HepG2 (cell line): ENCODE results near the gene SHMT1. TPM values are rescaled to one million over a fixed set of nuclear protein-coding genes. Genes with fewer than 3 reads are reported as not detected.
A peak's percentile ranks its signal among the peaks of the same experiment; 100 is the strongest.

ENCODE experiments used
- AGO2 ChIP-seq: fragments of 200-400 bp; formaldehyde crosslinking; optimal IDR thresholded peaks from 2 replicates; pipeline ENCODE3; 2017; ENCODE audit warnings: mild to moderate bottlenecking, low read depth, low read length, moderate library complexity
- EEA1 ChIP-seq: sonication (generic); formaldehyde crosslinking; IDR thresholded peaks from 2 replicates; pipeline ENCODE4 v1.5.1; 2020; ENCODE audit warnings: mild to moderate bottlenecking, missing genetic modification reagents, borderline replicate concordance
- FIP1L1 ChIP-seq: fragments of 200-400 bp; formaldehyde crosslinking; IDR thresholded peaks from 2 replicates; pipeline ENCODE4 v1.6.1; 2018; ENCODE audit warnings: low read depth, mild to moderate bottlenecking, low read length, moderate library complexity, borderline replicate concordance; ENCODE audit not compliant: insufficient read depth
- MAFF ChIP-seq: IDR thresholded peaks from 2 replicates; pipeline ENCODE4 v1.6.1; 2011; ENCODE audit warnings: low read depth, low read length, improper control_type of control experiment
- MED8 ChIP-seq: sonication (generic); formaldehyde crosslinking; IDR thresholded peaks from 2 replicates; pipeline ENCODE4 v1.8.1; 2023; ENCODE audit warnings: mild to moderate bottlenecking, missing genetic modification reagents; ENCODE audit not compliant: insufficient replicate concordance
- MTF2 ChIP-seq: sonication (generic); formaldehyde crosslinking; IDR thresholded peaks from 2 replicates; pipeline ENCODE4 v1.5.0; 2020; ENCODE audit warnings: missing genetic modification reagents, borderline replicate concordance
- MYC ChIP-seq: sonication (generic); formaldehyde crosslinking; IDR thresholded peaks from 2 replicates; pipeline ENCODE4 v1.9.0; 2021; ENCODE audit warnings: missing genetic modification reagents, borderline replicate concordance
- RXRA ChIP-seq: sonication (generic); formaldehyde crosslinking; IDR thresholded peaks from 2 replicates; pipeline ENCODE4 v1.5.1; 2020; ENCODE audit warnings: missing genetic modification reagents
- SRSF4 ChIP-seq: fragments of 200-400 bp; formaldehyde crosslinking; IDR thresholded peaks from one replicate; pipeline ENCODE4 v1.6.1; 2018; ENCODE audit warnings: mild to moderate bottlenecking, low read depth, low read length, moderate library complexity; ENCODE audit not compliant: poor library complexity, severe bottlenecking
- U2AF1 ChIP-seq: fragments of 200-400 bp; formaldehyde crosslinking; optimal IDR thresholded peaks from 2 replicates; pipeline ENCODE3; 2017; ENCODE audit warnings: mild to moderate bottlenecking, low read depth, low read length
- XBP1 ChIP-seq: sonication (generic); formaldehyde crosslinking; IDR thresholded peaks from 2 replicates; pipeline ENCODE4 v1.5.0; 2020; ENCODE audit warnings: missing genetic modification reagents
- YY1 ChIP-seq: IDR thresholded peaks from 2 replicates; pipeline ENCODE4 v1.6.1; 2011; ENCODE audit warnings: low read length, low read depth, moderate library complexity, mild to moderate bottlenecking; ENCODE audit not compliant: insufficient read depth, insufficient replicate concordance
- ZBTB7A ChIP-seq: sonication (generic); formaldehyde crosslinking; IDR thresholded peaks from 2 replicates; pipeline ENCODE4 v1.8.0; 2022; ENCODE audit warnings: mild to moderate bottlenecking, missing genetic modification reagents
- ZMYM2 ChIP-seq: sonication (generic); formaldehyde crosslinking; IDR thresholded peaks from 2 replicates; pipeline ENCODE4 v1.8.0; 2022; ENCODE audit warnings: mild to moderate bottlenecking, missing genetic modification reagents
- ZNF20 ChIP-seq: sonication (generic); formaldehyde crosslinking; IDR thresholded peaks from 2 replicates; pipeline ENCODE4 v1.4.0; 2020; ENCODE audit warnings: mild to moderate bottlenecking, moderate library complexity, missing genetic modification reagents
- ZNF253 ChIP-seq: sonication (generic); formaldehyde crosslinking; IDR thresholded peaks from 2 replicates; pipeline ENCODE4 v1.8.0; 2022; ENCODE audit warnings: mild to moderate bottlenecking, missing genetic modification reagents, borderline replicate concordance
- ZNF432 ChIP-seq: sonication (generic); formaldehyde crosslinking; IDR thresholded peaks from 2 replicates; pipeline ENCODE4 v1.5.0; 2020; ENCODE audit warnings: missing genetic modification reagents, mild to moderate bottlenecking, borderline replicate concordance
- ZNF446 ChIP-seq: sonication (generic); formaldehyde crosslinking; IDR thresholded peaks from 2 replicates; pipeline ENCODE4 v1.5.0; 2020; ENCODE audit warnings: mild to moderate bottlenecking, missing genetic modification reagents
- ZNF552 ChIP-seq: sonication (generic); formaldehyde crosslinking; IDR thresholded peaks from 2 replicates; pipeline ENCODE4 v1.9.0; 2022; ENCODE audit warnings: missing genetic modification reagents, mild to moderate bottlenecking, borderline replicate concordance
- ZNF629 ChIP-seq: sonication (generic); formaldehyde crosslinking; conservative IDR thresholded peaks from 2 replicates; pipeline ENCODE4 v1.5.0; 2020; ENCODE audit warnings: missing genetic modification reagents
- polyA plus RNA-seq, 8 experiments: library from polyadenylated mRNA; depleted of rRNA in 3 of 8; stranded (reverse) in 7 of 8; unstranded in 1 of 8; fragments of >200 nt; fragmentation: Illumina TruSeq in 4 of 8; extraction: Trizol in 4 of 8; gene quantifications; 2 replicates each; pipeline versions ENCODE4 v1.2.1 to v1.2.3, GENCODE V29; 2011 to 2016; ENCODE audit warnings: low read depth in 4 of 8, missing spikeins in 1 of 8, mixed read lengths in 1 of 8; ENCODE audit not compliant: insufficient read depth in 1 of 8
- total RNA-seq, 5 experiments: library from RNA; depleted of rRNA; stranded (reverse); fragments of >200 nt; fragmentation: Illumina TruSeq; extraction: Trizol; gene quantifications; 2 replicates each; pipeline ENCODE4 v1.2.3, GENCODE V29; 2016; ENCODE audit warnings: low read depth in 1 of 5
- TF ChIP-seq, protein P1 (sequence below): sonication (generic); formaldehyde crosslinking; IDR thresholded peaks from 2 replicates; pipeline ENCODE4 v1.4.0; 2020; ENCODE audit warnings: low read depth, mild to moderate bottlenecking, missing genetic modification reagents
- TF ChIP-seq, protein P2 (sequence below): sonication (generic); formaldehyde crosslinking; IDR thresholded peaks from 2 replicates; pipeline ENCODE4 v1.9.0; 2021; ENCODE audit warnings: missing genetic modification reagents, borderline replicate concordance
- TF ChIP-seq, protein P3 (sequence below): sonication (generic); formaldehyde crosslinking; IDR thresholded peaks from 2 replicates; pipeline ENCODE4 v1.4.0; 2020; ENCODE audit warnings: missing genetic modification reagents
- TF ChIP-seq, protein P4 (sequence below): sonication (generic); formaldehyde crosslinking; IDR thresholded peaks from 2 replicates; pipeline ENCODE4 v1.4.0; 2020; ENCODE audit warnings: missing genetic modification reagents, borderline replicate concordance

The SHMT1 gene
- total and polyA plus RNA-seq, 2 of the 13 experiments (the other 11 are each of a cell fraction or from before 2014, with no cell fraction given), result 21.3 to 48.8 TPM

DNA sequence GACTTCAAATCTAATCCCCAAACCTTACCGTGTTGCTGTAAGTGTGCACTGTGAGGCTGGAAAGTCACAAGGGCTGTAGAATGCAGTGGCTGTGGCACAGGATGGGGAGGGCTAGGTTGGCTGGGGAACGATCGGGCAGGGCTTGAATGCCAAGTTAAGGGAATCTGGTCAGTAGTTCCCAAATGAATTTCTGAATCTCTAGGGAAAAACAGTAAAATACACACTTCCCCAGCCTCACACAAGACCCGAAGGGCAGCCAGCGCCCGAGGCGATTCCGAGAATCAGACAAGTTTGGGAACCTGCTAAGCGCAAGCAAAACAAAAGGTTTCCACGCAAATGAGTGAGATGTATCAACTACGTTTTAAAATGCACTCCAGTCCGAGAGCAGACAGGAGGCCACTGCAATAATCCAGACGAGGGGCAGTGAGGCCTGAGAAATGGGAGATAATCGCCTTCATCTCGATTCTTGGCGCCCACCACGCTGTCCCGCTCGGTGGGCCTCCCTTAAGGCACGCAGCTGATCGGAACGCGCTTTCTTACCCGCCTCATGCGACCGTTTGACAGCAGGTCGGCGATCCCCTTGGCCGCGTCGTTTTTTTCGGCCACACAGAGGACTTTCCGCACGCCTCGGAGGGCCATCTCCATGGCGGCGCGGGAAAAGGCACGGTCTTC, 49.2 kb downstream of the SHMT1 start (continued):
- TF ChIP-seq, protein P1, sequence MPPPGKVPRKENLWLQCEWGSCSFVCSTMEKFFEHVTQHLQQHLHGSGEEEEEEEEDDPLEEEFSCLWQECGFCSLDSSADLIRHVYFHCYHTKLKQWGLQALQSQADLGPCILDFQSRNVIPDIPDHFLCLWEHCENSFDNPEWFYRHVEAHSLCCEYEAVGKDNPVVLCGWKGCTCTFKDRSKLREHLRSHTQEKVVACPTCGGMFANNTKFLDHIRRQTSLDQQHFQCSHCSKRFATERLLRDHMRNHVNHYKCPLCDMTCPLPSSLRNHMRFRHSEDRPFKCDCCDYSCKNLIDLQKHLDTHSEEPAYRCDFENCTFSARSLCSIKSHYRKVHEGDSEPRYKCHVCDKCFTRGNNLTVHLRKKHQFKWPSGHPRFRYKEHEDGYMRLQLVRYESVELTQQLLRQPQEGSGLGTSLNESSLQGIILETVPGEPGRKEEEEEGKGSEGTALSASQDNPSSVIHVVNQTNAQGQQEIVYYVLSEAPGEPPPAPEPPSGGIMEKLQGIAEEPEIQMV (CRISPR knock-in tag), result peak; percentile 71
- peak; percentile 47; the same call in 1 of the 2 replicates for TF ChIP-seq EEA1 (CRISPR knock-in tag)
- TF ChIP-seq ZNF552 (CRISPR knock-in tag), result no peak
- 0 out of 2 replicates have a peak, but pooled peaks have one; percentile 30 for TF ChIP-seq ZNF446 (CRISPR knock-in tag)
- no peak for TF ChIP-seq MAFF
- 0 out of 2 replicates have a peak, but pooled peaks have one; percentile 38 for TF ChIP-seq ZMYM2
- TF ChIP-seq ZNF20 (CRISPR knock-in tag), result 0 out of 2 replicates have a peak, but pooled peaks have one; percentile 13
- TF ChIP-seq FIP1L1, result no peak
- 0 out of 2 replicates have a peak, but pooled peaks have one; percentile 33 for TF ChIP-seq ZNF629 (CRISPR knock-in tag)
- TF ChIP-seq, protein P2, sequence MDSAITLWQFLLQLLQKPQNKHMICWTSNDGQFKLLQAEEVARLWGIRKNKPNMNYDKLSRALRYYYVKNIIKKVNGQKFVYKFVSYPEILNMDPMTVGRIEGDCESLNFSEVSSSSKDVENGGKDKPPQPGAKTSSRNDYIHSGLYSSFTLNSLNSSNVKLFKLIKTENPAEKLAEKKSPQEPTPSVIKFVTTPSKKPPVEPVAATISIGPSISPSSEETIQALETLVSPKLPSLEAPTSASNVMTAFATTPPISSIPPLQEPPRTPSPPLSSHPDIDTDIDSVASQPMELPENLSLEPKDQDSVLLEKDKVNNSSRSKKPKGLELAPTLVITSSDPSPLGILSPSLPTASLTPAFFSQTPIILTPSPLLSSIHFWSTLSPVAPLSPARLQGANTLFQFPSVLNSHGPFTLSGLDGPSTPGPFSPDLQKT (CRISPR knock-in tag), result no peak
- no peak for TF ChIP-seq U2AF1
- peak; percentile 56 for TF ChIP-seq MED8
- TF ChIP-seq, protein P3, sequence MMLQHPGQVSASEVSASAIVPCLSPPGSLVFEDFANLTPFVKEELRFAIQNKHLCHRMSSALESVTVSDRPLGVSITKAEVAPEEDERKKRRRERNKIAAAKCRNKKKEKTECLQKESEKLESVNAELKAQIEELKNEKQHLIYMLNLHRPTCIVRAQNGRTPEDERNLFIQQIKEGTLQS (CRISPR knock-in tag), result no peak
- 0 out of 2 replicates have a peak, but pooled peaks have one; percentile 20 for TF ChIP-seq XBP1 (CRISPR knock-in tag)
- no peak for TF ChIP-seq SRSF4
- TF ChIP-seq ZNF253 (CRISPR knock-in tag), result no peak
- no peak for TF ChIP-seq YY1
- no peak for TF ChIP-seq RXRA (CRISPR knock-in tag)
- no peak for TF ChIP-seq ZBTB7A (CRISPR knock-in tag)
- 0 out of 2 replicates have a peak, but pooled peaks have one; percentile 26 for TF ChIP-seq MTF2 (CRISPR knock-in tag)
- TF ChIP-seq ZNF432 (CRISPR knock-in tag), result no peak
- peak; percentile 31; the same call in 1 of the 2 replicates for TF ChIP-seq MYC (CRISPR knock-in tag)
- TF ChIP-seq, protein P4, sequence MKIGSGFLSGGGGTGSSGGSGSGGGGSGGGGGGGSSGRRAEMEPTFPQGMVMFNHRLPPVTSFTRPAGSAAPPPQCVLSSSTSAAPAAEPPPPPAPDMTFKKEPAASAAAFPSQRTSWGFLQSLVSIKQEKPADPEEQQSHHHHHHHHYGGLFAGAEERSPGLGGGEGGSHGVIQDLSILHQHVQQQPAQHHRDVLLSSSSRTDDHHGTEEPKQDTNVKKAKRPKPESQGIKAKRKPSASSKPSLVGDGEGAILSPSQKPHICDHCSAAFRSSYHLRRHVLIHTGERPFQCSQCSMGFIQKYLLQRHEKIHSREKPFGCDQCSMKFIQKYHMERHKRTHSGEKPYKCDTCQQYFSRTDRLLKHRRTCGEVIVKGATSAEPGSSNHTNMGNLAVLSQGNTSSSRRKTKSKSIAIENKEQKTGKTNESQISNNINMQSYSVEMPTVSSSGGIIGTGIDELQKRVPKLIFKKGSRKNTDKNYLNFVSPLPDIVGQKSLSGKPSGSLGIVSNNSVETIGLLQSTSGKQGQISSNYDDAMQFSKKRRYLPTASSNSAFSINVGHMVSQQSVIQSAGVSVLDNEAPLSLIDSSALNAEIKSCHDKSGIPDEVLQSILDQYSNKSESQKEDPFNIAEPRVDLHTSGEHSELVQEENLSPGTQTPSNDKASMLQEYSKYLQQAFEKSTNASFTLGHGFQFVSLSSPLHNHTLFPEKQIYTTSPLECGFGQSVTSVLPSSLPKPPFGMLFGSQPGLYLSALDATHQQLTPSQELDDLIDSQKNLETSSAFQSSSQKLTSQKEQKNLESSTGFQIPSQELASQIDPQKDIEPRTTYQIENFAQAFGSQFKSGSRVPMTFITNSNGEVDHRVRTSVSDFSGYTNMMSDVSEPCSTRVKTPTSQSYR (CRISPR knock-in tag), result no peak
- TF ChIP-seq AGO2, result no peak
